GM18519 (cell line): ENCODE measurements around the gene CIC.

ENCODE experiments used
- ATAC-seq: cut with Tn5 transposase; IDR thresholded peaks from one replicate; pipeline ENCODE4 v1.9.1; 2021; ENCODE audit warnings: mild to moderate bottlenecking, moderate library complexity; ENCODE audit not compliant: unreplicated experiment, low FRiP score

Gene CIC

DNA sequence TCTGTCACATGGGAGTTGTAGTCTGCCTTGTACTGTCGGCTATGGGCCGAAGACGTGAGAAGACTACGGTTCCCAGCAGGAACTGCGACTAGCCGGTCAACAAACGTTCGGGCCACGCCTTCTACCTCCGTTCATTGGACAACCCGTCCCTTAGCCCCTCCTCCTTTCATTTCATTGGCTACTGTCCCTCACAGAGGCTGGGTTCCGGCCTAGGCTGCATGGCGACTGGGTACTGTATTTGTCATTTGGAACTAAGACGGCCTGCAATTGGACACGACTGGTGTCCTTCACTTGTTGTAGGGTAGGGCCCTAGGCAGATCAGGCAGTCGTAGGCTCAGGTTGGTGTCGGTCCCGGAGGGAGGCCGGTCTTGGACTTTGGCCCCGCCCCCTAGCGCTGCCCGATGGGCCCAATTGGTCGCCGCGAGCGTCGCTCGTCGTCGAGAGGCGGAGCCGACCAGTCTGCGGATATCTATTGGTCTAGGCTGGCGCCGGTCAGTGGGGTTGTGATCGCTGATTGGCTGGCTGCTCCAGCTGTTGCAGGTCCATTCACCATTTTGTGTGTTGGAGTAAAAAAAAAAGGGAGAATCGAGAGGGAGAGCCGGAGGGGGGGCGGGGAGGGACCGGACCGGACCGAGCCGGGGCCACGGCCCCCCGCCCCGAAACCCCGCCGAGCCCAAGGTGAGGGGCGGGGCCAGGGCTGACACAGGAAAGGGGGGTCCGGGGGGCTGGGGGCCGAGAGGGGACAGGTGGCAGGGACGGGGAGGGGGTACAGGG lies at the start of gene CIC:
Gene CIC (plus strand): TSS at position 549 of the 774 bp plus-strand sequence. CDS start 2,532 bp downstream, outside the sequence.
- ATAC-seq = peak; percentile 64

DNA sequence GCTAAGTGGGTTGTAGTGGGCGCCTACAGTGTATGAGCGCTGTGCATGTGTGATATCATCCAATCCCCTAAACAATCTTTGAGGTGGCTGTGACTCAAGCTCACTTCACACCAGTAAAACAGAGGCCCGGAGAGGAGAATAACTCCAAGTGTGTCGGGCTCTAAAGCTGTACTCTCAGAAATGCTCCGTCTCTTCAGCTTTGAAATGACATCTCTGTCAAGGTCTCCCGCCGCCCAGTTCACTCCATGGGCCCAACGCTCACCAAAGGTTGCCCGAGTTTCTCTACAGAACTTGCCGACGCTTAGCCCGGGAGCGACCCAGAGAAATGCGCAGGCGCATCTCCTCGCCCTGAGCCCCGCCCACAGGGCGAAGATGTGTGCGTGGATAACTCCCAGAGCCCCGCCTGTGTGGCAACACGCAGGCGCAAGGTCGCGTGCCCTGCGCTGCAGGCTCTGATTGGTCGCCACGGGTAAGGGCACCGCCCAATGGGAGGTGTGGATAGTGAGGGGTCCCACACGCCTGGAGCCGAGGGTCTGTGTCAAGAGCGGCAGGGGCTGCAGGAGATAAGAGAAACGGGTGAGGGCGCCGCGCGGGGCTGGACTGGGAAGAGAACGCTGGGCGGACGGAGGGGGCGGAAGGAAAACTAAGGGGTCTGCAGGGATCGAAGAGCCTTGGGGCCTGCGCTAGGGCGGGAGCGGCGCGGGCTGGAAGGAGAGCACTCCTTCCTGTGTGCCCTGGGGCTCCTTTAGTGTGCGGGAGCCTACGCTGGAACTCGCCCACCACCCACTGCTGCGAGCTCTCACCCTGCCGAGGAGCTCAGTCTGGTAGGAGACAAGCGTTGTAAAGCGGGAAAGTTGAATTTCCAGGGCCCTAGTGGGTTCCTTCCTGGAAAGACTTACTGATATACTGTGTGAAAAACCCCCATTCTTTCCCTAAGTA lies 49.0 kb upstream of the CIC start, which contains the start of gene ZNF526:
Gene ZNF526 (plus strand): TSS at position 501 of the 939 bp plus-strand sequence. CDS start 4,092 bp downstream, outside the sequence.
- ATAC-seq = peak; percentile 71

DNA sequence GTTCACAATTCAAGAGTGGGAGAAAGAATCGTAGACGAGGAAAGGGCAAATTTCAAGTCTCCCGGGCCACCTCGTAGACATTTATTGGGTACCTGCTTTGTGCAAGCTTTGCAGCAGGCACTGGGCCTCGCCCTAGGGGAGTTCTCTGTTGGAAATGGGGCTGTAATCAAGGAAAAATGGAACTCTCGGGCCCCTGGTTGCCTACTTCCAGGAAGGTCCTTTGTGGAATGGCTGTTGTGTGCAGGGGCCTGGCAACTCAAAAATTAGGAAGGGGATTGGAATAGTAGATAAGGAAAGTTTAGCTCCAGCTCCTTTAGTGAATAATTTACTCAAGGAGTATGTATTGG lies 48.3 kb upstream of the CIC start:
- ATAC-seq = no peak

DNA sequence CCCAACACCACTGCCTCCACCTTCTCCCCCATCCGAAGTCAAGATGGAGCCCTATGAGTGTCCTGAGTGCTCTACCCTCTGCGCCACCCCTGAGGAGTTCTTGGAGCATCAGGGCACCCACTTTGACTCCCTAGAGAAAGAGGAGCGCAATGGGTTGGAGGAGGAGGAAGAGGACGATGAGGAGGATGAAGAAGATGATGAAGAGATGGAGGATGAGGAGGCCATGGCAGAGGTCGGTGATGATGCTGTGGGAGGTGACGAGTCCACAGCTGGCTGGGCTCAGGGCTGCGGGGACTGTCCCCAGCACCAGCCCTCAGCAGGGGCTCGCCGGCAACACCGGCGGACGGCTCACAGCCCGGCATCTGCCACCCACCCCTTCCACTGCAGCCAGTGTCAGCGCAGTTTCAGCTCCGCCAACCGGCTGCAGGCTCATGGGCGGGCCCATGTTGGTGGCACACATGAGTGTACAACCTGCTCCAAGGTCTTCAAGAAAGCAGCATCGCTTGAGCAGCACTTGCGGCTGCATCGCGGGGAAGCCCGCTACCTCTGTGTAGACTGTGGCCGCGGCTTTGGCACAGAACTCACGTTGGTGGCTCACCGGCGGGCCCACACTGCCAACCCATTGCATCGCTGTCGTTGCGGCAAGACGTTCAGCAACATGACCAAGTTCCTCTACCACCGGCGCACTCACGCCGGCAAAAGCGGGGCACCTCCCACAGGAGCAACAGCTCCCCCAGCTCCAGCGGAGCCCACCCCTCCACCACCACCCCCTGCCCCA lies 43.9 kb upstream of the CIC start:
- no peak for ATAC-seq

DNA sequence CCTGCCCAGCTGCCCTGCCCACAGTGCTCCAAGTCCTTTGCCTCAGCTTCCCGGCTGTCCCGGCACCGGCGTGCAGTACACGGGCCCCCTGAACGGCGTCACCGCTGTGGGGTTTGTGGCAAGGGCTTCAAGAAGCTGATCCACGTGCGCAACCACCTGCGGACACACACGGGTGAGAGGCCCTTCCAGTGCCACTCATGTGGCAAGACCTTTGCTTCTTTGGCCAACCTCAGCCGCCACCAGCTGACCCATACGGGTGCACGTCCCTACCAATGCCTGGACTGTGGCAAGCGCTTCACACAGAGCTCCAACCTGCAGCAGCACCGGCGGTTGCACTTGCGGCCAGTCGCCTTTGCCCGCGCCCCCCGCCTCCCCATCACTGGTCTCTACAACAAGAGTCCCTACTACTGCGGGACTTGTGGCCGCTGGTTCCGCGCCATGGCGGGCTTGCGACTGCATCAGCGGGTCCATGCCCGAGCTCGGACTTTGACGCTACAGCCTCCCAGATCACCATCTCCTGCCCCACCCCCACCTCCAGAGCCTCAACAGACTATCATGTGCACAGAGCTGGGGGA lies 43.2 kb upstream of the CIC start:
- no peak for ATAC-seq

DNA sequence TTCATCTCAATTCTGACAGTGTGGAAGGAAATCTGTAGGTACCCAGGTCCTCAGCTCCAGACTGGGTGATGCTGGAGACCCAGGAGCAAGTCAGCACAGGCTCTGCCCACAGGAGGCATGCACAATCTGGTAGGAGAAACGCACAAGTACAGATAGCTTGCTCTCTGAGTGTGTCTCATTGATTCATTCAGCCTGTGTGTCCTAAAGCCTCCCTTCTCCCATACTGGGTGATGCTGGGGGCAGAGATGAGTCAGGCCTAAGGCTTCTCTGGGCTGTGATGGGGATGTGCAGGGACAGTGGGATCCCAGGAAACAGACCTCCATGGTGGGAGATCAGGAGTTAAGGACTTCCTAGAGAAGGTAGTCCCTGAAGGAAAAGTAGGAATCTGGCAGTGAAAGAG lies 42.2 kb upstream of the CIC start:
- no peak for ATAC-seq

DNA sequence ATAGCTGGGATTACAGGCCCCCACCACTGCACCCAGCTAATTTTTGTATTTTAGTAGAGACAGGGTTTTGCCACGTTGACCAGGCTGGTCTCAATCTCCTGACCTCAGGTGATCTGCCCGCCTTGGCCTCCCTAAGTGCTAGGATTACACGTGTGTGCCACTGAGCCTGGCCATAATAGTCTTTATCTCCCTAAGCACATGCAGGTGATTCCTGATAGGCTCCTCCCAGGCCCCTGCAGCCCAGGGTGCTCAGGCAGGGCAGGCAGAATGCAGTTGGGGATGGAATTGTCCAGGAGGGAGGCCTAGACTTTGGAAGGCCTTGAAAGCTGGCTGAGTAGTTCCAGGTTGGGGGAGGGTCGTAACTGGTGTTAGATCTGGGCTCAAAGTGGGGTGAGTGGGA lies 40.4 kb upstream of the CIC start:
- no peak for ATAC-seq

DNA sequence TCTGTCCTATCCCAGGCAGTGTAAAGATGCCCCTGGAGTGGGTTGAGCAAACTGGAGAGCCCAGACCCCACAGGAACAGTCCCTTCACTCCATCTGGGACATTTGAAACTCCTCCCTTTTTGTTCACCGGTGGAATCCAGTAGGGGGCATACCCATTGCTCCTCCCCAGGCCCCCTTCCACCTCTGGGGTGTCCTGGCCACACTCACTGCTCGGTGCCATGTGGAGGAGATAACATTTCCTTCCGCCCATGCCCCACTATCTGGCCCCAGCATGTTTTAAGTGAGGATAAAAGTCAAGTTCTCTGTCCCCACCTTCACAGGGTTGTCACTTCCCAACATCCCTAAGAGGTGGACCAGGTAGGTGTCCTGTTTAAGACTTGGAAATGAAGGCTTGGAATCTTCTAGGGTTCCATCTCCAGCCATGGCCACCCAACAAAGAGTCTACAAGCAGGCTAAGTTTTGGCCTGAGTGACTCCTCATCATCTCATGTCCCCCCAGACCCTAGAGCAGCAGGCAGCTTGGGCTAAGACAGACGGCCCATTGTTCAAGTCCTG lies 39.7 kb upstream of the CIC start:
- no peak for ATAC-seq

DNA sequence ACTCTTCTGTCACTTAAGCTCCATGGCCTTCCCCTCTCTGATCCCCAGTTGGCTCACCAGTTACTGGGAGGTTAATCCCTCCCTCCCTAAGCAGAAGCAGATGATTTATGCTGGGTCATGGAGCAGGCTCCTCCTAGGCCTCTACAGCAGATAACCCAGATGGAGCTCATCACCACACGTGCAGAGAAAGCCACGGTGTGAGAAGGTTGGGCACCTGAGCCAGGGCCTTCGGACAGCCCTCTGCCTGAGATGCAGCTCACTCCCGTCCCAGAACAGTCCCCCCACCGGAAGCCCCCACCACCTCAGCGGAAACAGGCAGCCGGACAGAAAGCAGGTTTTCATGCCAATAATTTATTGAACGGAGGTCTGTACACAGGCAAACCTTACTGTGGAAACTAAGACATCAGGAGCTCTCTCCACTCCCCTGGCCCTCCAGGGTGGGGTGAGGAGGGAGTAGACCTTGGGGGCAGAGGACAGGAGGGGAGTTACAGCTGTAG lies 39.1 kb upstream of the CIC start:
- ATAC-seq = no peak

DNA sequence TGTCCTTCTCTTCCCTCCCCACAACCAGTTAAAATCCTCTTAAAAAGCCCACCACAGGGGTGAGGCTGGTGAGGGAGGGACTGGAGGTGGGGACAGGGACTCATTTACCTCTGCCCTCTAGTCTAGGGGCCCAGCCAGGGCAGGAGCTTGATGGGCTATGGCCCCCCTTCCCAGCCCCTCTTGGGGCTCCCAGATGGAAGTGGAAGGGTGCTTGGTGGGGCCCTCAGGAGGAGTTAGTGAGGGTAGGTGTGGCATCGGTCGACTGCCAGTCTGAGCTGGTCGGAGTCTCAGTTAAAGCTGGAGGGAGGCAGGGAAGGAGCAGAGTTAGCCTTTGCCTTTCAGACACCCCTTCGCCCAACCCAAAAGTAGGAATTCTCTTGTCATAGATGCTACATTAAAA lies 38.5 kb upstream of the CIC start:
- no peak for ATAC-seq

DNA sequence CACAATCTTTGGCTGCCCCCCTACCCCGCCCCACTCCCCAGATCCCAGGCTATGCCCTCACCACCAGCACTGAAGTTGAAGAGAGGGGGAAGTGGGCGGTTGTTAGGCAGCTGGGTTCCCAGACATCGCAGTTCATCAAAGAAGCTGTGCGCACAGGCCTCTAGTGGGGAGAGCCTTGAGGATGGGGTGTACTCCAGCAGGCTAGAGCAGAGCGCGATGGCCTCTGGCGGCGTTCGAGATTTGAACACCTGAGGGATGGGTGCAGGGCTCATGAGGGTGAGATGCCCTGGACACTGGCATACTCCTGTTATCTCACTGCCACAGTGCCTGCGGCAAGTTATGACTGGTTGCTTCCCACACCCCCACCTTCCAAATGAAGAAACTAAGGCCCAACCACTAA lies 36.6 kb upstream of the CIC start:
- ATAC-seq = no peak

DNA sequence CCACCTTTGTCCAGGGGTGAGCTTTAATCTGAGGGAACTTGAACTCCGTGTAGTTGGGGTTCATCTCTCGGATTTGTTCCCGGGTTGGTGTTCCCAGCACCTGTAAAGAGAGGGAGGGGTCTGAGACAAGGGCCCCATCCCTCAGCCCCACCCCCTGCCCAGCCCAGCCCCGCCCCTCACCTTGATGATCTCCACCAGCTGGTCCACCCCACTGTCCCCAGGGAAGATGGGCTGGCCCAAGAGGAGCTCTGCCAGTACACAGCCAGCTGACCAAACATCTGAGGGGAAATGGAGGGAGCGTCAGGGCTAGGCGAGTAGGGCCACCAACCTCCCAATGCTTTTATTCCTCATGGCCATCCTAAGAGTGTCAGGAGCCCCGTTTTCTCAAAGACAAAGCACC lies 35.9 kb upstream of the CIC start:
- ATAC-seq = no peak

DNA sequence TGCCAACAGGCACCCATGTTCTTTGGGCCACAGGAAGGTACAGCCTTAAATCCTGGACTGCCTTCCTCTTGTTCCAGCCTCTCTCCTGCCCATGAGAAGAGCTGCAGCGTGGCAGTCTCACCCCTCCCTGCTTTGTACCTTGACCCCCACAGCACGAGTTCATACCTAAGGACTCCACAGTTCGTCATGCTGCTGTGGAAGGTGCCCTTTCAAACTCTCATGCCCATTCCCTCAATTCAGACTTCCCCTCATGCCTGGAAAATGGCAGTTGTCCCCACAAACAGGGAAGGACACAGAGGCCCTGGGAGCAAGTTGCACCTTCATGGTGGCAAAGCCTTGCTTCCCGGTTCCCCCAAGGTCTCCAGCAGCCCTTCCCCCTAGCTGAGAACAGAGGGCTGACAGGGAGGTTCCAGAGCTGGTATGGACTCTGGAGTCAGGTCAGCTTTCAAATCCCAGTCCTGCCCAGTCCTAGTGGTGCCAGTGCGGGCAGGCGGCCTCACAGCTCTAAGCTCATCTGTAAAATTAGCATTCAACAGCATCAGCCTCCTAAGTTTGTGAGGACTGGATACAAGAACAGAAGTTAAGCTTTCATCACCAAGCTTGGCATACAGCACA lies 35.3 kb upstream of the CIC start:
- ATAC-seq = no peak

DNA sequence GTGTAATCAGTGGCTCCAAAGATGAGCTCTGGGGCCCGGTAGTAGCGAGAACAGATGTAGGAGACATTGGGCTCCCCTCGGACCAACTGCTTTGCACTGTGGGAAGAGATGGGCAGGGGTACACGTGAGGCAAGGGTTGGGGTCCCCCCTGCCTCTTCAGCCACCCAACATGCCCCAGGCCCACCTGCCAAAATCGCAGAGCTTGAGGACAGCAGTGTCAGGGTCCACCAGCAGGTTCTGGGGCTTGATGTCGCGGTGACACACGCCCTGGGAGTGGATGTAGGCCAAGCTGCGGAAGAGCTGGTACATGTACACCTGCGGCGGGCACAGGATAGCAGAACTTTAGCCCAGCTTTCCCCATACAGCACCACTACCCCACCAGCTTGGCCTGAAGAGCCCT lies 34.7 kb upstream of the CIC start:
- ATAC-seq = no peak

DNA sequence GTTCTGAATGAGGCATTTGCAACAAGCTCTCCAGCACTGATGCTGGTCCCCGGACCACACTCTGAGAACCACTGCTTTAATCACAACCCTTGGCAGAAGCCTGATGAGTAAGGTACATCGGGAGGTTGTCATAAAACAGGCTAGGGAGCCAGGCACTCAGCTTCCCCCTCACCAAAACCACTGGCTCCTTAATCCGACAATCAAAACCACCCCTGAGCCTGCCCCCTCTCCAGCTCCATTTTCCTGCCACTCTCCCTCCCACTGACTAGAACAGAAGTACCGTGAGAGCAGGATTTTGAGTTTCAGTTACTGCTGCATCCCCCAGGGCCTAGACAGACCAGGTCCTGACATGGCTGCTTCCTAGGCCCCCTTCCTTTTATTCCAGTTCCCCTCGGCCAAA lies 33.9 kb upstream of the CIC start:
- ATAC-seq = no peak

DNA sequence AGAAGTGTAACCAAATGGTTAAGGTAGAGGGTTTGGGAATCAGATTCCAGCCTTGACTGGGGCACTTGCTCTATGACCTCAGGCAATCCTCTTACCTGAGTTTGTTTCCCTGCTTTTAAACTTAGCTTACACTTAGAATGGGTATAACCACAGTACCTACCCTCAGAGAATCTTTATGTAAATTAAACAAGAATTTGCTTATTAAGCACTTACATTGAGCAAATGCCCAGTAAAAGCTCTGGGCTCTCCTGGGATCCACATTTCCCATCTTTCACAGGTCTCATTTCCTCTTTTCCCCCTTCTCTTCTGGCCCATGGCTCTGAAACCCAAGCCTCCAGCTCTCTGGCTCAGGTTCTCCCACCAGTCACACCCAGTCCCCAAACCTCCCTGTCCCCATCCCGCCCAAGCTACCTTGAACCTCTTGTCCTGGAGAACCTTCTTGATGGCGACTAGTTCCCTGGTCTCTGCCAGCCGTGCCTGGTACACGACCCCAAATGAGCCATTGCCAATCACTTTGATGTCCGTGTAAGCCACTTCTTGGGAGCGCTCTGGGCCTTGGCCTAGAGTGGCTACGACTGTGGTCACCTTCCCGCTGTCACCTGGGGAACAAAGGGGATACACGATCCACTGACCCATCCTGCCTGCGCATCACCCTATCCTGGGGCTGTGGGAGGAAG lies 29.4 kb upstream of the CIC start:
- no peak for ATAC-seq

DNA sequence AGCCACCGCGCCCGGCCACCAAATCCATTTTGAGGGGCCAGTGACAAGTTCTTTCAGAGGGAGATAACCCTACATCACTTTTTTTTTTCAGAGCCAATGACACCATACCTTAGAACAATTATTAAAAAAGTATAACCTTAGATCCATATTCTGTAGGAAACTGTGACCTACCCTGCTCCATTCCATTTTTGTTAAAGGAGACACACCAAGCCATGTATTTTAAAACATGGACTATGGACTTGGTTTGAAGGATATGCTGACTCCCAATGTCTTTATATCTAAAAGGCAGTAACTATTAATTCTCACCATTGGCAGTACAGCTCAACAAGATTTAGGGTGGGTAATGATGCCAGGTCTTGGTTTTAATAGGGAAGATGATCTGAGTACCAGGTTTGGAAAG lies 27.8 kb upstream of the CIC start:
- ATAC-seq = no peak

DNA sequence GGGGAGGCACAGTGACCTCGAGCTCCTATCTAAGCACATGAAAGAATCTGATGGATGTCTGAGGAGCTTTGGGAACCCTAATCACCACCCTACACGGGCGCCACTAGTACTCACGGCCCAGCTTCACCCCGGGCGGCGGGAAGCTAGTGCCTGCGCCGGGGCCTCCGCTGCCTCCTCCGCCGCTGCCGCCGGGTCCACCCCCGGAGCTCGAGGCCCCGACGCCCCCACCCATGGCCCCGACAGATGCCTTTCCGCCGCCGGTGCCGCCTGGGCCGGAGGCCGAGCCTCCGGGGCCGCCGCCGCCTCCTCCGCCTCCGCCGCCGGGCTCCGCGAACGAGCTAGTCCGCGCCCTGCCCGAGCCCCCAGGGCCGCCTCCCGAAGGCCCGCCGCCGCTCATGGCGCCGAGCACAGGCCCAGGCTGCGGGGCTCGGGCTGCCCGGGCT lies 27.0 kb upstream of the CIC start:
- peak; percentile 4 for ATAC-seq
